NCI-H774 (cell line): ENCODE results near the gene MRPL11.

Experiments
- DNase-seq: peaks from one replicate; lab custom pipeline; 2025; lab: John Stamatoyannopoulos, UW

MRPL11 gene

GRCh38 chr11:66438504-66439466 is at the start of gene MRPL11:
TSS of gene MRPL11 (minus strand) at chr11:66438848. CDS start at chr11:66438754, 94 bp downstream.
- DNase-seq, result peak; percentile 95

- no peak for DNase-seq
Observed at GRCh38 chr11:66484806-66485380, 46.2 kb upstream of the MRPL11 start.

- DNase-seq, result peak; percentile 99
Observed at GRCh38 chr11:66480117-66480938, 41.7 kb upstream of the MRPL11 start, which contains the start of gene DPP3. TSS of gene DPP3 (plus strand) at chr11:66480434. CDS start at chr11:66482201, 1,767 bp downstream.

- no peak for DNase-seq
Observed at GRCh38 chr11:66479394-66480116, 40.9 kb upstream of the MRPL11 start.

GRCh38 chr11:66478729-66479393 is 40.2 kb upstream of the MRPL11 start:
- peak; percentile 8 for DNase-seq

GRCh38 chr11:66477263-66478201 is 38.9 kb upstream of the MRPL11 start:
- DNase-seq, result no peak

- no peak for DNase-seq
Observed at GRCh38 chr11:66476841-66477251, 38.2 kb upstream of the MRPL11 start.

GRCh38 chr11:66476173-66476840 is 37.7 kb upstream of the MRPL11 start:
- DNase-seq, result no peak

- no peak for DNase-seq
Observed at GRCh38 chr11:66475349-66476172, 36.9 kb upstream of the MRPL11 start.

- no peak for DNase-seq
Observed at GRCh38 chr11:66473608-66474515, 35.2 kb upstream of the MRPL11 start.

GRCh38 chr11:66473167-66473566 is 34.5 kb upstream of the MRPL11 start:
- DNase-seq, result no peak

- DNase-seq, result no peak
Observed at GRCh38 chr11:66472054-66472453, 33.4 kb upstream of the MRPL11 start.

GRCh38 chr11:66471142-66471541 is 32.5 kb upstream of the MRPL11 start:
- DNase-seq, result no peak

GRCh38 chr11:66470015-66470414 is 31.4 kb upstream of the MRPL11 start:
- DNase-seq, result no peak

GRCh38 chr11:66469441-66469840 is 30.8 kb upstream of the MRPL11 start:
- DNase-seq, result no peak

- DNase-seq, result no peak
Observed at GRCh38 chr11:66468691-66469090, 30.0 kb upstream of the MRPL11 start.

GRCh38 chr11:66467756-66468155 is 29.1 kb upstream of the MRPL11 start:
- DNase-seq, result peak; percentile 7
